Thyroid gland (tissue), 4 donors: ENCODE results near the gene P2RX2. TPM values are rescaled to one million over a fixed set of nuclear protein-coding genes. Genes with fewer than 3 reads are reported as not detected.

Experiments used
- DNase-seq, 2 donors: peaks; one replicate each; pipeline ENCODE4 v3.0.0-alpha.2; 2019
- H3K27ac ChIP-seq, 3 donors: fragments of 200-600 bp; sonication (generic); 1 replicate in 2 of 3; 2 replicates in 1 of 3; pipeline ENCODE4 v1.5.1; 2016 to 2019; ENCODE audit warnings: mild to moderate bottlenecking in 1 of 3, moderate library complexity in 1 of 3
- H3K27me3 ChIP-seq: fragments of 200-600 bp; sonication (generic); one replicate; pipeline ENCODE4 v1.5.1; 2019
- H3K36me3 ChIP-seq, 2 donors: fragments of 200-600 bp; sonication (generic); one replicate each; pipeline ENCODE4 v1.5.1; 2016 to 2019
- H3K4me1 ChIP-seq, 2 donors: fragments of 200-600 bp; sonication (generic); one replicate each; pipeline ENCODE4 v1.5.1; 2017 to 2019
- H3K4me3 ChIP-seq, 3 donors: fragments of 200-600 bp; sonication (generic); replicated peaks in 1 of 3; 1 replicate in 2 of 3; 2 replicates in 1 of 3; pipeline ENCODE4 v1.5.1; 2016; ENCODE audit warnings: mild to moderate bottlenecking in 1 of 3
- H3K9me3 ChIP-seq: fragments of 200-600 bp; sonication (generic); one replicate; pipeline ENCODE4 v1.5.1; 2017
- CTCF ChIP-seq, 6 experiments: fragments of 200-600 bp in 3 of 6; fragments of 450-650 bp in 3 of 6; sonication (generic) in 3 of 6; IDR thresholded peaks; one replicate each; pipeline ENCODE4 v1.5.1; 2016 to 2019; ENCODE audit warnings: antibody characterized with exemption in 6 of 6, mild to moderate bottlenecking in 2 of 6, inconsistent platforms in 1 of 6, moderate library complexity in 1 of 6
- POLR2A ChIP-seq, 2 donors: fragments of 450-650 bp; IDR thresholded peaks; one replicate each; pipeline ENCODE4 v1.6.1; 2017; ENCODE audit warnings: antibody characterized with exemption in 2 of 2, mild to moderate bottlenecking in 2 of 2, moderate library complexity in 1 of 2
- WGBS, 2 donors: methylation state at CpG; one replicate each; pipeline ENCODE4 v1.1.5; 2017; 5-methylcytosine and 5-hydroxymethylcytosine counted together
- intact Hi-C: fragments of 100-400 bp; cut with DNase I; formaldehyde crosslinking; loops from one replicate; pipeline ENCODE4 v1.15.1; 2023
- total RNA-seq, 4 donors: library from RNA; depleted of rRNA; stranded (reverse); fragments of >200 nt; gene quantifications; one replicate each; pipeline ENCODE4 v1.2.3, GENCODE V29; 2016

Gene P2RX2
- total RNA-seq, 4 donors from 2014 or later, result 0.45 TPM; not detected in 3

- TF ChIP-seq CTCF (IDR thresholded peaks at IDR 0.05), result no peak
- TF ChIP-seq POLR2A (IDR thresholded peaks at IDR 0.05), result no peak
- Histone ChIP-seq H3K27ac (no peak overlapping the region), H3K4me3 (no peak overlapping the region), H3K9me3 (no peaks in the 10 kb centered on the region), H3K4me1 (peaks cover 0 to 16% of the 10 kb centered on the region in 2 donors), H3K36me3 (no peaks in the 10 kb centered on the region), H3K27me3 (no peaks in the 10 kb centered on the region)
- 57 to 59% methylated on average over 25 of the region's 25 CpGs for WGBS, 2 donors
- intact Hi-C loops, result no loop called here
- peak; percentile 25 to 28 for DNase-seq
Measured at GRCh38 chr12:132608231-132609171, 10.1 kb upstream of the P2RX2 start.

GRCh38 chr12:132610051-132610759 lies 8.4 kb upstream of the P2RX2 start, which contains the start of gene LRCOL1:
Gene LRCOL1 (minus strand): TSS chr12:132610582. CDS start chr12:132606251, 4,331 bp downstream.
- H3K27ac ChIP-seq, result no peak within 1 kb of the TSS
- TF ChIP-seq CTCF (IDR thresholded peaks at IDR 0.05), result no peak
- no peak for TF ChIP-seq POLR2A (IDR thresholded peaks at IDR 0.05)
- no peaks in the 10 kb centered on the region for H3K9me3 ChIP-seq
- DNase-seq, result peak; percentile 24 to 51
- no peaks in the 10 kb centered on the region for H3K36me3 ChIP-seq
- H3K4me3 ChIP-seq, result no peak within 1 kb of the TSS
- H3K4me1 ChIP-seq, result peaks cover 0 to 9% of the 10 kb centered on the region in 2 donors
- intact Hi-C loops, result loop anchor here (10.0 kb wide), 1 partner anchor 455 kb away; no protein-coding TSS in a partner anchor
- no peaks in the 10 kb centered on the region for H3K27me3 ChIP-seq
- WGBS, 2 donors, result 23 to 29% methylated on average over 22 to 26 of the region's 35 CpGs

- intact Hi-C loops, result loop anchor here (10.0 kb wide), 1 partner anchor 456 kb away; no protein-coding TSS in a partner anchor
- Histone ChIP-seq H3K27me3 (no peaks in the 10 kb centered on the region), H3K4me1 (peaks cover 0 to 9% of the 10 kb centered on the region in 2 donors), H3K4me3 (no peak overlapping the region), H3K36me3 (no peaks in the 10 kb centered on the region), H3K9me3 (no peaks in the 10 kb centered on the region), H3K27ac (no peak overlapping the region)
- WGBS, 2 donors, result 78 to 83% methylated on average over 22 to 33 of the region's 33 CpGs
- DNase-seq, result no peak
- no peak for TF ChIP-seq POLR2A (IDR thresholded peaks at IDR 0.05)
- TF ChIP-seq CTCF (IDR thresholded peaks at IDR 0.05), result no peak
Measured at GRCh38 chr12:132610866-132611602, 7.5 kb upstream of the P2RX2 start.

GRCh38 chr12:132611620-132612019 lies 7.0 kb upstream of the P2RX2 start:
- WGBS, 2 donors, result 90 to 97% methylated on average over 10 of the region's 10 CpGs
- Histone ChIP-seq H3K4me1 (peaks cover 0 to 9% of the 10 kb centered on the region in 2 donors), H3K4me3 (no peak overlapping the region), H3K27me3 (peaks cover 5% of the 10 kb centered on the region), H3K36me3 (no peaks in the 10 kb centered on the region), H3K27ac (no peak overlapping the region), H3K9me3 (no peaks in the 10 kb centered on the region)
- DNase-seq, result no peak
- TF ChIP-seq POLR2A (IDR thresholded peaks at IDR 0.05), result no peak
- TF ChIP-seq CTCF (IDR thresholded peaks at IDR 0.05), result no peak
- intact Hi-C loops, result loop anchor here (10.0 kb wide), 1 partner anchor 457 kb away; no protein-coding TSS in a partner anchor
